WTC11 (cell line): ENCODE results near the gene LRRC18. TPM values are rescaled to one million over a fixed set of nuclear protein-coding genes. Genes with fewer than 3 reads are reported as not detected.

Experiments
- ATAC-seq: fragments of 200-7000 bp; cut with Tn5 transposase; 2 replicates; pipeline ENCODE4 v1.10.0; 2021; ENCODE audit warnings: mild to moderate bottlenecking, moderate library complexity
- CTCF ChIA-PET: fragments of 300-600 bp; sonication (Branson Sonifier 250); formaldehyde crosslinking; loops from one replicate; lab custom pipeline; 2021; ENCODE audit warnings: antibody characterized with exemption; lab: Charles Lee
- POLR2A ChIA-PET: fragments of 350-600 bp; sonication (Branson Sonifier 250); formaldehyde crosslinking; loops from one replicate; lab custom pipeline; 2021; ENCODE audit warnings: antibody characterized with exemption; lab: Charles Lee
- DNase-seq: peaks from one replicate; pipeline ENCODE4 v3.0.0; 2021; ENCODE audit warnings: low spot score
- H3K27ac Mint-ChIP-seq: 2 replicates; pipeline ENCODE4 v1.8.0; 2021; ENCODE audit warnings: mixed read lengths
- H3K27me3 Mint-ChIP-seq: 2 replicates; pipeline ENCODE4 v1.8.0; 2021; ENCODE audit warnings: low read depth, mild to moderate bottlenecking, moderate library complexity, mixed read lengths
- H3K36me3 Mint-ChIP-seq: 2 replicates; pipeline ENCODE4 v1.8.0; 2021; ENCODE audit warnings: mixed read lengths
- H3K4me1 Mint-ChIP-seq: 2 replicates; pipeline ENCODE4 v1.8.0; 2022; ENCODE audit warnings: mixed read lengths
- H3K4me3 Mint-ChIP-seq: 2 replicates; pipeline ENCODE4 v1.8.0; 2021; ENCODE audit warnings: mild to moderate bottlenecking, moderate library complexity, mixed read lengths
- H3K9me3 Mint-ChIP-seq: 2 replicates; pipeline ENCODE4 v1.8.0; 2021; ENCODE audit warnings: mixed read lengths
- CBFB ChIP-seq: sonication (generic); formaldehyde crosslinking; IDR thresholded peaks from 2 replicates; pipeline ENCODE4 v1.8.1; 2022; ENCODE audit warnings: mild to moderate bottlenecking, low read depth, missing genetic modification reagents
- MYBL2 ChIP-seq: sonication (generic); formaldehyde crosslinking; IDR thresholded peaks from 2 replicates; pipeline ENCODE4 v1.8.1; 2023; ENCODE audit warnings: mild to moderate bottlenecking, moderate library complexity, missing genetic modification reagents
- NFE2L1 ChIP-seq: sonication (generic); formaldehyde crosslinking; IDR thresholded peaks from 2 replicates; pipeline ENCODE4 v1.8.1; 2023; ENCODE audit warnings: missing genetic modification reagents
- NR2C2 ChIP-seq: sonication (generic); formaldehyde crosslinking; IDR thresholded peaks from 2 replicates; pipeline ENCODE4 v1.8.0; 2022; ENCODE audit warnings: mild to moderate bottlenecking, missing genetic modification reagents
- SP1 ChIP-seq: sonication (generic); formaldehyde crosslinking; conservative IDR thresholded peaks from 2 replicates; pipeline ENCODE4 v1.8.1; 2022; ENCODE audit warnings: missing genetic modification reagents
- TP53 ChIP-seq: sonication (generic); formaldehyde crosslinking; IDR thresholded peaks from 2 replicates; pipeline ENCODE4 v1.8.1; 2023; ENCODE audit warnings: mild to moderate bottlenecking, missing genetic modification reagents
- ZBTB21 ChIP-seq: sonication (generic); formaldehyde crosslinking; IDR thresholded peaks from 2 replicates; pipeline ENCODE4 v1.8.1; 2023; ENCODE audit warnings: mild to moderate bottlenecking, missing genetic modification reagents, borderline replicate concordance
- ZNF396 ChIP-seq: fragments of 250-450 bp; sonication (Bioruptor Pico); IDR thresholded peaks from 2 replicates; pipeline ENCODE4 v1.8.0; 2021; ENCODE audit warnings: mild to moderate bottlenecking, moderate library complexity, borderline replicate concordance
- total RNA-seq: library from RNA; stranded (reverse); gene quantifications from 3 replicates; pipeline ENCODE4 v1.2.3, GENCODE V29; 2021
- TF ChIP-seq, protein P1 (sequence below): sonication (generic); formaldehyde crosslinking; IDR thresholded peaks from 2 replicates; pipeline ENCODE4 v1.8.0; 2022; ENCODE audit warnings: mild to moderate bottlenecking, missing genetic modification reagents
- TF ChIP-seq, protein P2 (sequence below): sonication (generic); formaldehyde crosslinking; IDR thresholded peaks from 2 replicates; pipeline ENCODE4 v1.8.1; 2022; ENCODE audit warnings: low read depth, missing genetic modification reagents, borderline replicate concordance
- TF ChIP-seq, protein P3 (sequence below): fragments of 200-600 bp; IDR thresholded peaks from 2 replicates; pipeline ENCODE4 v1.8.0; 2022; ENCODE audit warnings: antibody characterized with exemption
- TF ChIP-seq, protein P4 (sequence below): sonication (generic); formaldehyde crosslinking; IDR thresholded peaks from 2 replicates; pipeline ENCODE4 v1.8.1; 2022; ENCODE audit warnings: missing genetic modification reagents, borderline replicate concordance

The LRRC18 gene
- total RNA-seq, 1 experiment from 2014 or later: not detected

DNA sequence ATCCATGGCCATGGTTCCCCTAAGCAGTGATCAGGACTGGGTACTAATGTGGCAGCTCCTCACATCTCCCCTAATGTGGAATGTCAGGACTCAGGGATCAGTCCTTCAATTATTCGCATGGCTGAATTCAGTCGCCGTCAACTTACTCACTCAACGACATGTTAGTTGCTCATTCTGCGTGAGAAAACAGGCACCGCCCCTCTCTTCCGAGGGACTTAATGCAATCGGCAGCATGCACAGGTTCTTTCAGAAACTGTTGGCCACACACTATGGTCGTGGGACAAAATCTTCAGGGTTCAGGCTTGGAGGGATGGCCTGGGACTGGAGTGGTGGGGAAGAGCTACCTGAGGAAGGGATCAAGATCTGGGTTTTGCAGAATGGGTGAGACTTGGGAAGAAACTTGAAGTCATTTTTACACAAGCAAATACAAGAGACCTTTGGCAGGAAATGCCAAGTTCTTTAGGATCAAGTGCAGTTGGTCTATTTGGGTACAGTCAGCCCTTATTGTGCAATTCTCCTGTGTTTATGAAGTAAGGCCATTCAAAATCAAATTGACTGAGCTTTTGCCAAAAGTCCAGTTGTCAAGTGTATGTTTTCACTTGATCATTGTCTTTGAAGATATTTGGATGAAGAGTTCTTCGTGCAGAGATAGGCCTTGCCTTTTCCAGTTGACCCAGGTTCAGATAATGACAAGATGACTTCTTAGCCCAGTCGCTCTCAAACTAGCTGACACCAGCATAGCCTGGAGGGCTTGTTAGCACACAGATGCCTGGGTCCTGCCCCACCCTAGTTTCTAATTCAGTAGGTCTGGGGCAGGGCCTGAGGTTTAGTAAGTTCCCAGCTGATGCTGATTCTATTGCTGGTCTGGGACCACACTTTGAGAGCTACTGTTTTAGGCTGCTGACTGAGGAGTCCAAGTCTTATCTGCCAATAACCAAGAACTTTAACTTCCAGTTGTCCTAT, 48.5 kb downstream of the LRRC18 start (continued):
- TF ChIP-seq ZNF396 (CRISPR knock-in tag) (no peak), TP53 (CRISPR knock-in tag) (no peak), NR2C2 (no peak), NFE2L1 (no peak), SP1 (CRISPR knock-in tag) (no peak), CBFB (no peak), ZBTB21 (CRISPR knock-in tag) (no peak)
- TF ChIP-seq, protein P1, sequence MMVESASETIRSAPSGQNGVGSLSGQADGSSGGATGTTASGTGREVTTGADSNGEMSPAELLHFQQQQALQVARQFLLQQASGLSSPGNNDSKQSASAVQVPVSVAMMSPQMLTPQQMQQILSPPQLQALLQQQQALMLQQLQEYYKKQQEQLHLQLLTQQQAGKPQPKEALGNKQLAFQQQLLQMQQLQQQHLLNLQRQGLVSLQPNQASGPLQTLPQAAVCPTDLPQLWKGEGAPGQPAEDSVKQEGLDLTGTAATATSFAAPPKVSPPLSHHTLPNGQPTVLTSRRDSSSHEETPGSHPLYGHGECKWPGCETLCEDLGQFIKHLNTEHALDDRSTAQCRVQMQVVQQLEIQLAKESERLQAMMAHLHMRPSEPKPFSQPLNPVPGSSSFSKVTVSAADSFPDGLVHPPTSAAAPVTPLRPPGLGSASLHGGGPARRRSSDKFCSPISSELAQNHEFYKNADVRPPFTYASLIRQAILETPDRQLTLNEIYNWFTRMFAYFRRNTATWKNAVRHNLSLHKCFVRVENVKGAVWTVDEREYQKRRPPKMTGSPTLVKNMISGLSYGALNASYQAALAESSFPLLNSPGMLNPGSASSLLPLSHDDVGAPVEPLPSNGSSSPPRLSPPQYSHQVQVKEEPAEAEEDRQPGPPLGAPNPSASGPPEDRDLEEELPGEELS (CRISPR knock-in tag): no peak
- TF ChIP-seq, all 79 proteins: peak for 0

DNA sequence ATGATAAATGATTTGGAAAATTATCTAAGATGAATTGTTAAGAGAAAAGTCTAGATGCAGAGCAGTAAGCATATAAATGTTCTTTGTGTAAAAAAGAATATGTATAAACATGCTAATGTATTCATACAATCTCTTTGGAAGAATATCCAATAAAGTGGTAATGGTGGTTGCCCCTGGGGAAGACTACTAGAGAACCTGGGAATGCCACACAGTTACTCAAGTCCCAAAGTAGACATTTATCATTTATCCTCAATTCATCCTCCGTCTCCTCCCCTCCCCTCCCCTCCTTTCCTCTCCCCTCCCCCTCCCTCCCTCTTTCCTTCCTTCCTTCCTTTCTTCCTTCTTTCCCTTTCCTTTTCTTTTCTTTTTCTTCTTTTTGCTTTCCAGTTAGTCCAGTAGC, 51.7 kb downstream of the LRRC18 start:
- Mint-ChIP-seq H3K4me1 (peaks cover 3% of the 10 kb centered on the region; the same call in 1 of the 2 replicates), H3K36me3 (no peaks in the 10 kb centered on the region), H3K9me3 (peaks cover under 1% of the 10 kb centered on the region; the same call in 1 of the 2 replicates)
- no peak for DNase-seq
- TF ChIP-seq MYBL2 (CRISPR knock-in tag): no peak
- TF ChIP-seq, protein P2, sequence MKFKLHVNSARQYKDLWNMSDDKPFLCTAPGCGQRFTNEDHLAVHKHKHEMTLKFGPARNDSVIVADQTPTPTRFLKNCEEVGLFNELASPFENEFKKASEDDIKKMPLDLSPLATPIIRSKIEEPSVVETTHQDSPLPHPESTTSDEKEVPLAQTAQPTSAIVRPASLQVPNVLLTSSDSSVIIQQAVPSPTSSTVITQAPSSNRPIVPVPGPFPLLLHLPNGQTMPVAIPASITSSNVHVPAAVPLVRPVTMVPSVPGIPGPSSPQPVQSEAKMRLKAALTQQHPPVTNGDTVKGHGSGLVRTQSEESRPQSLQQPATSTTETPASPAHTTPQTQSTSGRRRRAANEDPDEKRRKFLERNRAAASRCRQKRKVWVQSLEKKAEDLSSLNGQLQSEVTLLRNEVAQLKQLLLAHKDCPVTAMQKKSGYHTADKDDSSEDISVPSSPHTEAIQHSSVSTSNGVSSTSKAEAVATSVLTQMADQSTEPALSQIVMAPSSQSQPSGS (CRISPR knock-in tag): no peak
- TF ChIP-seq, all 79 proteins: peak for 0
- Mint-ChIP-seq H3K4me3 (no peak overlapping the region), H3K27me3 (no peaks in the 10 kb centered on the region), H3K27ac (no peak overlapping the region)
- ChIA-PET CTCF (interaction anchor here (1.7 kb wide), 1 partner anchor 230 kb away, joined by 5 read pairs; no protein-coding TSS in a partner anchor), POLR2A (no interaction called here)
- no peak for ATAC-seq

DNA sequence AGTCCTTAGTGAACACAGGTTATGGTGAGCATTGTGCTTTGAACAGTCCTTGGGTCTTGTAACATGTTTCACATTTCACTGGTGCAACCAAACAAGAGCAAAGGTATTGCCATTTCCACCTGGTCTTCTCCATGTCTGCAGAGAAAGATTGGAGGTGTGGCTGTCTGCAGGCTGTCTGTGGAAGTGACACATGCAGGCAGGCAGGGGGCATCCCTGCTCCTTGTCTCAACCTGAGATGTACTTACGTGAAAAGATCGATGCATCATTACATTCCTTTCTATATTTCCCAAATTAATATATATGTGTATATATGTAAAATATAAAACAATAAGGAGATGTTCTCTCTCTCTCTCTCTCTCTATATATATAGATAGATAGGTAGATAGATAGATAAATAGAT, 54.3 kb downstream of the LRRC18 start:
- no peak overlapping the region for H3K27ac Mint-ChIP-seq
- CTCF ChIA-PET: interaction anchor here (1.8 kb wide), 1 partner anchor 229 kb away, joined by 5 read pairs; no protein-coding TSS in a partner anchor
- peak; percentile 56; the same call in 1 of the 2 replicates for ATAC-seq

More for the DNA sequence above, 54.3 kb downstream of the LRRC18 start:
- peaks cover 8% of the 10 kb centered on the region; the same call in 1 of the 2 replicates for H3K9me3 Mint-ChIP-seq
- H3K27me3 Mint-ChIP-seq: no peaks in the 10 kb centered on the region
- TF ChIP-seq, protein P3, sequence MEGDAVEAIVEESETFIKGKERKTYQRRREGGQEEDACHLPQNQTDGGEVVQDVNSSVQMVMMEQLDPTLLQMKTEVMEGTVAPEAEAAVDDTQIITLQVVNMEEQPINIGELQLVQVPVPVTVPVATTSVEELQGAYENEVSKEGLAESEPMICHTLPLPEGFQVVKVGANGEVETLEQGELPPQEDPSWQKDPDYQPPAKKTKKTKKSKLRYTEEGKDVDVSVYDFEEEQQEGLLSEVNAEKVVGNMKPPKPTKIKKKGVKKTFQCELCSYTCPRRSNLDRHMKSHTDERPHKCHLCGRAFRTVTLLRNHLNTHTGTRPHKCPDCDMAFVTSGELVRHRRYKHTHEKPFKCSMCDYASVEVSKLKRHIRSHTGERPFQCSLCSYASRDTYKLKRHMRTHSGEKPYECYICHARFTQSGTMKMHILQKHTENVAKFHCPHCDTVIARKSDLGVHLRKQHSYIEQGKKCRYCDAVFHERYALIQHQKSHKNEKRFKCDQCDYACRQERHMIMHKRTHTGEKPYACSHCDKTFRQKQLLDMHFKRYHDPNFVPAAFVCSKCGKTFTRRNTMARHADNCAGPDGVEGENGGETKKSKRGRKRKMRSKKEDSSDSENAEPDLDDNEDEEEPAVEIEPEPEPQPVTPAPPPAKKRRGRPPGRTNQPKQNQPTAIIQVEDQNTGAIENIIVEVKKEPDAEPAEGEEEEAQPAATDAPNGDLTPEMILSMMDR: 0 out of 2 replicates have a peak, but pooled peaks have one; percentile 26
- TF ChIP-seq, protein P4, sequence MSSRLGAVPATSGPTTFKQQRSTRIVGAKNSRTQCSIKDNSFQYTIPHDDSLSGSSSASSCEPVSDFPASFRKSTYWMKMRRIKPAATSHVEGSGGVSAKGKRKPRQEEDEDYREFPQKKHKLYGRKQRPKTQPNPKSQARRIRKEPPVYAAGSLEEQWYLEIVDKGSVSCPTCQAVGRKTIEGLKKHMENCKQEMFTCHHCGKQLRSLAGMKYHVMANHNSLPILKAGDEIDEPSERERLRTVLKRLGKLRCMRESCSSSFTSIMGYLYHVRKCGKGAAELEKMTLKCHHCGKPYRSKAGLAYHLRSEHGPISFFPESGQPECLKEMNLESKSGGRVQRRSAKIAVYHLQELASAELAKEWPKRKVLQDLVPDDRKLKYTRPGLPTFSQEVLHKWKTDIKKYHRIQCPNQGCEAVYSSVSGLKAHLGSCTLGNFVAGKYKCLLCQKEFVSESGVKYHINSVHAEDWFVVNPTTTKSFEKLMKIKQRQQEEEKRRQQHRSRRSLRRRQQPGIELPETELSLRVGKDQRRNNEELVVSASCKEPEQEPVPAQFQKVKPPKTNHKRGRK (CRISPR knock-in tag): no peak
- POLR2A ChIA-PET: interaction anchor here (0.9 kb wide), 1 partner anchor 47 kb away, joined by 3 read pairs; no protein-coding TSS in a partner anchor
- DNase-seq: peak; percentile 37
- no peak overlapping the region for H3K4me3 Mint-ChIP-seq
- H3K4me1 Mint-ChIP-seq: peaks cover 1% of the 10 kb centered on the region
- H3K36me3 Mint-ChIP-seq: no peaks in the 10 kb centered on the region
